ENCODE measurements around the gene ADNP.

The ADNP gene

DNA sequence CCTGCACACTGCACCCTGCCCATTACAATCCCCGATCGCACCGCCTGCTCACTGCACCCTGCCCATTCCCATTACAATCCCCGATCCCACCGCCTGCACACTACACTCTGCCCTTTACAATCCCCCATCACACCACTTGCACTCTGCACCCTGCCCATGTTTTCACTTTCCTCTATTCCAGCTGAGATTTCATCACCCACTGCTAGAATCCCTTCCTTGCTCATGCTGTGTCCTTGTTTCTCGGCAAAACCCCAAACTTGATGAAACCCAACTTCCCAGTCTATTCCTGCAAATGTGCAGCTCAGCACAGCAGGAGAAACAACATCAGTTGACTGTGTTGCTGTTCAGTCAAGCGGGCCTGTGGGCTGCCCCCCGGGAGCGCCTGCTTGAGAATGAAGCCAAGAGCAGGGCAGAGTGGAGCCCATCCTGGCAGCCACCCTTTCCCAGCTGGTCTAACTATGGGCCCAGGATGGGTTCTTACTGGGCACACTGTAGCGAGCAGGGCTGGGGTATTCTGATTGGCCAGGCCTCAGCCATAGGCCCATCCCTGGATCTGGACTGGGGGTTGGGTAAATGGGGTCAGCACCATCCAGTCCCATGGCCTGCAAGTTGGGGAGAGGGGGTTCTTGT, 44.6 kb upstream of the ADNP start:
- H3K4me1 ChIP-seq = peaks cover 9% of the 10 kb centered on the region
- no peak overlapping the region for H3K4me3 ChIP-seq (ENCODE audit: low read depth, low read length)
- no peaks in the 10 kb centered on the region for H3K79me2 ChIP-seq
- no peaks in the 10 kb centered on the region for H3K36me3 ChIP-seq (ENCODE audit: control insufficient read depth, insufficient read depth, low read length)
- TF ChIP-seq, protein P1, sequence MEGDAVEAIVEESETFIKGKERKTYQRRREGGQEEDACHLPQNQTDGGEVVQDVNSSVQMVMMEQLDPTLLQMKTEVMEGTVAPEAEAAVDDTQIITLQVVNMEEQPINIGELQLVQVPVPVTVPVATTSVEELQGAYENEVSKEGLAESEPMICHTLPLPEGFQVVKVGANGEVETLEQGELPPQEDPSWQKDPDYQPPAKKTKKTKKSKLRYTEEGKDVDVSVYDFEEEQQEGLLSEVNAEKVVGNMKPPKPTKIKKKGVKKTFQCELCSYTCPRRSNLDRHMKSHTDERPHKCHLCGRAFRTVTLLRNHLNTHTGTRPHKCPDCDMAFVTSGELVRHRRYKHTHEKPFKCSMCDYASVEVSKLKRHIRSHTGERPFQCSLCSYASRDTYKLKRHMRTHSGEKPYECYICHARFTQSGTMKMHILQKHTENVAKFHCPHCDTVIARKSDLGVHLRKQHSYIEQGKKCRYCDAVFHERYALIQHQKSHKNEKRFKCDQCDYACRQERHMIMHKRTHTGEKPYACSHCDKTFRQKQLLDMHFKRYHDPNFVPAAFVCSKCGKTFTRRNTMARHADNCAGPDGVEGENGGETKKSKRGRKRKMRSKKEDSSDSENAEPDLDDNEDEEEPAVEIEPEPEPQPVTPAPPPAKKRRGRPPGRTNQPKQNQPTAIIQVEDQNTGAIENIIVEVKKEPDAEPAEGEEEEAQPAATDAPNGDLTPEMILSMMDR (IDR thresholded peaks at IDR 0.05) = no peak
- no peak overlapping the region for H3K9ac ChIP-seq
- no peak overlapping the region for H2AFZ ChIP-seq
- no peak overlapping the region for H3K27ac ChIP-seq
- no peaks in the 10 kb centered on the region for H3K27me3 ChIP-seq (ENCODE audit: control insufficient read depth, insufficient read depth, low read length)
- H3K4me2 ChIP-seq (ENCODE audit: low read length) = no peak overlapping the region
- H3K9me3 ChIP-seq (ENCODE audit: control insufficient read depth, low read length) = no peaks in the 10 kb centered on the region

DNA sequence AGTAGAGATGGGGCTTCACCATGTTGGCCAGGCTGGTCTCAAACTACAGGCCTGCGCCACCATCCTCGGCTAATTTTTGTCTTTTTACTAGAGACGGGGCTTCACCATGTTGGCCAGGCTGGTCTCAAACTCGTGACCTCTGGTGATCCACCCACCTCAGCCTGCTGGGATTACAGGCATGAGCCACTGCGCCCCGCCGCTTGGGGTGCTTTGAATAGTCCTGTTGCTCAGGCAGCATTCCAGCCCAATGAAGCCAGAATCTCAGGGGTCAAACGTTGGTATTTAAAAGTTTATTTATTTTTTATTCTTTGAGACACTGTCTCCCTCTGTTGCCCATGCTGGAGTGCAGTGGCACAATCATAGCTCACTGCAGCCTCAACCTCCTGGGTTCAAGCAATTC, 38.7 kb upstream of the ADNP start:
- no peaks in the 10 kb centered on the region for H3K79me2 ChIP-seq
- no peak overlapping the region for H2AFZ ChIP-seq
- no peak overlapping the region for H3K27ac ChIP-seq
- TF ChIP-seq, protein P1 (IDR thresholded peaks at IDR 0.05) = no peak
- H3K36me3 ChIP-seq (ENCODE audit: control insufficient read depth, insufficient read depth, low read length) = no peaks in the 10 kb centered on the region
- H3K4me1 ChIP-seq = peaks cover 9% of the 10 kb centered on the region
- H3K4me2 ChIP-seq (ENCODE audit: low read length) = no peak overlapping the region
- H3K9me3 ChIP-seq (ENCODE audit: control insufficient read depth, low read length) = no peaks in the 10 kb centered on the region
- H3K27me3 ChIP-seq (ENCODE audit: control insufficient read depth, insufficient read depth, low read length) = no peaks in the 10 kb centered on the region
- H3K9ac ChIP-seq = no peak overlapping the region
- no peak overlapping the region for H3K4me3 ChIP-seq (ENCODE audit: low read depth, low read length)

DNA sequence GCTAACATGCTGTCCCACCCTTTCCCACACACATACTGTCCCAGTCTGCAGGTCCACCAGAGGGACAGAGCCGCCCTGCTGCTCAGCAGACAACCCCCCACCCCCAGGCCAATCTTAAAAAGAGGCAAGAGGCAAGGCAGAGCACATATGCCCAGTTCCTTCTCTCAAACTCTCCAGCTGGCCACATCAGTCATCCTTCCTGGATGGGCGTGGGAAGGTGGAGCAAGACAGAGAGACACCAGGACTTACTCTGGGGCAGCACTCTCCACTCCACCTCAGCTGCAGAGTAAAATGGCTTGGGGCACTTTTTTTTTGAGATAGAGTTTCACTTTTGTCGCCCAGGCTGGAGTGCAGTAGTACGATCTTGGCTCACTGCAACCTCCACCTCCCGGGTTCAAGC, 38.2 kb upstream of the ADNP start:
- H3K27ac ChIP-seq = no peak overlapping the region
- H3K36me3 ChIP-seq (ENCODE audit: control insufficient read depth, insufficient read depth, low read length) = no peaks in the 10 kb centered on the region
- H3K9ac ChIP-seq = no peak overlapping the region
- H2AFZ ChIP-seq = no peak overlapping the region
- TF ChIP-seq, protein P1 (IDR thresholded peaks at IDR 0.05) = no peak
- no peaks in the 10 kb centered on the region for H3K27me3 ChIP-seq (ENCODE audit: control insufficient read depth, insufficient read depth, low read length)
- no peaks in the 10 kb centered on the region for H3K79me2 ChIP-seq
- H3K4me2 ChIP-seq (ENCODE audit: low read length) = no peak overlapping the region
- peaks cover 9% of the 10 kb centered on the region for H3K4me1 ChIP-seq
- no peaks in the 10 kb centered on the region for H3K9me3 ChIP-seq (ENCODE audit: control insufficient read depth, low read length)
- no peak overlapping the region for H3K4me3 ChIP-seq (ENCODE audit: low read depth, low read length)

DNA sequence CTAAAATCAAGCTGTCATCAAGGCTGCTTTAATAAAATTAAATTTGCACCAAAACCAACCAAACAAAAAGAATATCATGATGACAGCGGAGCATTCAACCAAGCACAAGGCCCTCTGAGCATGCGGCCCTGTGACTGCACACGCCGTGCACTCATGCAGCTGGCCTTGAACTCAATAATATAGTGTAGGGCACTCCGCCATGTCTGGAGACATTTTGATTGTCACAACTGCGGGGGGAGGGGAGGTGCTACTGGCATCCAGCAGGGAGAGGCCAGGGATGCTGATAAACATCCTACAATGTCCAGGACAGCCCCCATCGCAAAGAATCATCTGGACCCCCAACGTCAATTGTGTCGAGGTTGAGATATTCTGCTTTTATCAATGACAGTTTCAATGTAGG, 37.1 kb upstream of the ADNP start:
- no peak overlapping the region for H3K9ac ChIP-seq
- peak overlapping the region; percentile 2 for H3K4me2 ChIP-seq (ENCODE audit: low read length)
- H2AFZ ChIP-seq = no peak overlapping the region
- H3K4me3 ChIP-seq (ENCODE audit: low read depth, low read length) = no peak overlapping the region
- H3K79me2 ChIP-seq = no peaks in the 10 kb centered on the region
- H3K4me1 ChIP-seq = peaks cover 6% of the 10 kb centered on the region
- H3K9me3 ChIP-seq (ENCODE audit: control insufficient read depth, low read length) = no peaks in the 10 kb centered on the region
- TF ChIP-seq, protein P1 (IDR thresholded peaks at IDR 0.05) = no peak
- no peak overlapping the region for H3K27ac ChIP-seq
- H3K27me3 ChIP-seq (ENCODE audit: control insufficient read depth, insufficient read depth, low read length) = no peaks in the 10 kb centered on the region
- no peaks in the 10 kb centered on the region for H3K36me3 ChIP-seq (ENCODE audit: control insufficient read depth, insufficient read depth, low read length)

DNA sequence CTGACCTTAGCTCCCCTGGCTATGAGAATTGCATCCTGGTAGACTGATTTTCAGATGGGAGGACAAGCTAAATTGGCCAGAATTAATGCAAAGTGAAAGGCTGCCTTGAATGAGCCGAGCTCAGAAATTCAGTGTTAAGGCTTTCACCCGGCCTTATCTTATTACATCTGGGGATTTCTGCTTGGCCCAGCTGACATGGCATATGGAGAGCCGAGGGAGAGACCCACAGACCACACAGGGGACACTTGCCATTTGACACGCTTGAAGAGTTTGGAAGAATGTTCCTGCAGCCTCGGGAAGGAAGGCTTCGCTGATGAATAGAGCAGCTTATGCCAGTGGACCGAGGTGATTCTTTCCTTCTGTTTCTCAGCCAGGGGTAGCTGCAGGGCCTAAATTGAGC, 36.3 kb upstream of the ADNP start:
- Histone ChIP-seq H3K4me2 (ENCODE audit: low read length) (peak overlapping the region; percentile 24), H3K4me3 (ENCODE audit: low read depth, low read length) (no peak overlapping the region), H3K36me3 (ENCODE audit: control insufficient read depth, insufficient read depth, low read length) (no peaks in the 10 kb centered on the region), H2AFZ (peak overlapping the region; percentile 62), H3K9ac (no peak overlapping the region), H3K4me1 (no peaks in the 10 kb centered on the region), H3K27ac (no peak overlapping the region), H3K27me3 (ENCODE audit: control insufficient read depth, insufficient read depth, low read length) (no peaks in the 10 kb centered on the region), H3K9me3 (ENCODE audit: control insufficient read depth, low read length) (no peaks in the 10 kb centered on the region), H3K79me2 (no peaks in the 10 kb centered on the region)
- TF ChIP-seq, protein P1 (IDR thresholded peaks at IDR 0.05) = no peak
